Activated CD4-positive, CD25-positive, alpha-beta regulatory T cell (primary cell): ENCODE data around the gene PPM1H.
"Not testable (repeated sequence)": the region's sequence is repeated elsewhere in the genome, so short reads cannot be mapped to it uniquely, and the experiment has no call there.

ENCODE experiments used
- DNase-seq, 4 experiments: peaks; one replicate each; lab custom pipeline; 2025; lab: John Stamatoyannopoulos, UW

PPM1H gene

GRCh38 chr12:62732861-62733427 lies 202.0 kb downstream of the PPM1H start:
- DNase-seq = no peak

- no peak for DNase-seq
Measured at GRCh38 chr12:62731055-62731820, 203.7 kb downstream of the PPM1H start.

- DNase-seq = no peak
Measured at GRCh38 chr12:62730649-62731048, 204.3 kb downstream of the PPM1H start.

GRCh38 chr12:62729579-62730544 lies 205.1 kb downstream of the PPM1H start:
- not testable (repeated sequence) for DNase-seq

- no peak for DNase-seq
Measured at GRCh38 chr12:62728741-62729140, 206.2 kb downstream of the PPM1H start.

- DNase-seq = no peak
Measured at GRCh38 chr12:62726471-62726980, 208.4 kb downstream of the PPM1H start.

GRCh38 chr12:62725781-62726180 lies 209.2 kb downstream of the PPM1H start:
- no peak for DNase-seq

GRCh38 chr12:62724947-62725451 lies 210.0 kb downstream of the PPM1H start:
- DNase-seq = no peak

GRCh38 chr12:62724285-62724684 lies 210.7 kb downstream of the PPM1H start:
- DNase-seq = no peak

- no peak for DNase-seq
Measured at GRCh38 chr12:62722971-62723680, 211.8 kb downstream of the PPM1H start.

- no peak for DNase-seq
Measured at GRCh38 chr12:62720661-62721330, 214.2 kb downstream of the PPM1H start.

- no peak for DNase-seq
Measured at GRCh38 chr12:62720025-62720424, 214.9 kb downstream of the PPM1H start.

GRCh38 chr12:62718762-62719426 lies 216.1 kb downstream of the PPM1H start:
- no peak for DNase-seq

- no peak for DNase-seq
Measured at GRCh38 chr12:62717643-62718042, 217.3 kb downstream of the PPM1H start.

- DNase-seq = no peak
Measured at GRCh38 chr12:62716866-62717525, 218.0 kb downstream of the PPM1H start.

- DNase-seq = no peak
Measured at GRCh38 chr12:62716037-62716436, 218.9 kb downstream of the PPM1H start.

GRCh38 chr12:62714774-62715721 lies 219.9 kb downstream of the PPM1H start:
- no peak for DNase-seq

- DNase-seq = no peak
Measured at GRCh38 chr12:62714181-62714773, 220.7 kb downstream of the PPM1H start.
